ENCODE results near the gene SUSD6.
A peak's percentile ranks its signal among the peaks of the same experiment; 100 is the strongest.

The SUSD6 gene

DNA sequence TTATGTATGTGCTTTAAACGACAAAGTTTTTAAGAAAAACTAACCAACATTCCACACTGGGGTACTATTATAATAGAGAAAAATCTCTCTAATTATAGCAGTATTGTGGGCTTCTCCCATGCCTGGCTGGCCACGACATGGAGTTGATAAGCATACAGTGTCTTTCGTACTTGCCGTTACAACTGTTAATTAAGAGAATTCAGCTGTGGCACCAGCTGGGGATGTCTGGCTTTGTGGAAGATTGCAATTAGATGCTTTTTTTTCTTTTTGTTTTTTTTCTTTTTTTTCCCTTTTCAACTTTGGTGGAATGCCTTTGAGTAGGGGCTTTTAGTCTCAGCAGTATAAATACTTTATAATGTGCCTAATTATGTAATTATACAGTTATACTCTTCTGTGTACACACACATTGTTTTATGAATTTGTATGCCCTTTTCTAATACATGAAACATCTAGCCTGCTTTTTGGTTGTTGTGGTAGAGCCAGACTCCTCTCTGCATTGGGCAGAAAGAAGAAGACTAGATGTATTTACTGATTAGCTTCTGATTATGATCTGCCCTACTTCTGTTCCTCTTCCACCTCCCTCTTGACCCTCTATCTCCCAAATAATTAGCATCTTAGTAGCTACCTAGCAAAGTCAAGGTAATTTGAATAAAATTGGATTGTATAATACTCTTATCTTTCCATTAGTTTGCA, 76.4 kb downstream of the SUSD6 start:
- peaks cover 0 to 65% (median 51%) of the 10 kb centered on the region in 5 donors for H3K4me1 ChIP-seq (ENCODE audit: control insufficient read depth in 5 of 5, insufficient read depth in 5 of 5, low read length in 5 of 5)
- no peaks in the 10 kb centered on the region for H3K9me3 ChIP-seq (ENCODE audit: control insufficient read depth in 5 of 5, low read length in 5 of 5)
- H3K36me3 ChIP-seq (ENCODE audit: control insufficient read depth in 5 of 5, insufficient read depth in 5 of 5, low read length in 5 of 5) = peaks cover 0 to 7% (median 0%) of the 10 kb centered on the region in 5 donors
- H3K27me3 ChIP-seq (ENCODE audit: control insufficient read depth in 5 of 5, insufficient read depth in 4 of 5, low read length in 5 of 5) = no peaks in the 10 kb centered on the region
- H3K27ac ChIP-seq (ENCODE audit: low read depth, low read length) = no peak overlapping the region
- no peak overlapping the region for H3K4me3 ChIP-seq (ENCODE audit: low read depth in 1 of 5, low read length in 5 of 5)
- H3K9ac ChIP-seq (ENCODE audit: low read length in 5 of 5) = no peak overlapping the region

DNA sequence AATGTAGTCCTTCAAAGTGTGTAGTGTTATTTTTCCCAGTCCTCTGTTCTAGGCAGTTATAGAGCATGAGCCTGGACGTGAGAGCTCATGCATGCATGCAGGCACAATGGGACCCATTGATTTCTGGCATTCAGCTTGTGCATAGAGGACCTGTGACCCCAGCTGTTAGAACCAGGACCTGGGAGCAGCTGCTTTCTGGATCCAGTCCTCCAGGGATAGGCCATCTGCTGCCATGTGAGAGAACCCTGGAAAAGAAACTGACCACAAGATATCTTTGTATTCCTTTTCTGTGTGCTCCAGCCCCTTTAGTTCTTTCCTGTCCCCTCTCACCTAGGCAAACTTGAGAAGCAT, 76.9 kb downstream of the SUSD6 start:
- Histone ChIP-seq H3K9me3 (ENCODE audit: control insufficient read depth in 5 of 5, low read length in 5 of 5) (no peaks in the 10 kb centered on the region), H3K4me3 (ENCODE audit: low read depth in 1 of 5, low read length in 5 of 5) (no peak overlapping the region), H3K36me3 (ENCODE audit: control insufficient read depth in 5 of 5, insufficient read depth in 5 of 5, low read length in 5 of 5) (peaks cover 0 to 7% (median 0%) of the 10 kb centered on the region in 5 donors), H3K4me1 (ENCODE audit: control insufficient read depth in 5 of 5, insufficient read depth in 5 of 5, low read length in 5 of 5) (peaks cover 5 to 65% (median 51%) of the 10 kb centered on the region in 5 donors), H3K27me3 (ENCODE audit: control insufficient read depth in 5 of 5, insufficient read depth in 4 of 5, low read length in 5 of 5) (no peaks in the 10 kb centered on the region), H3K9ac (ENCODE audit: low read length in 5 of 5) (no peak overlapping the region), H3K27ac (ENCODE audit: low read depth, low read length) (no peak overlapping the region)

DNA sequence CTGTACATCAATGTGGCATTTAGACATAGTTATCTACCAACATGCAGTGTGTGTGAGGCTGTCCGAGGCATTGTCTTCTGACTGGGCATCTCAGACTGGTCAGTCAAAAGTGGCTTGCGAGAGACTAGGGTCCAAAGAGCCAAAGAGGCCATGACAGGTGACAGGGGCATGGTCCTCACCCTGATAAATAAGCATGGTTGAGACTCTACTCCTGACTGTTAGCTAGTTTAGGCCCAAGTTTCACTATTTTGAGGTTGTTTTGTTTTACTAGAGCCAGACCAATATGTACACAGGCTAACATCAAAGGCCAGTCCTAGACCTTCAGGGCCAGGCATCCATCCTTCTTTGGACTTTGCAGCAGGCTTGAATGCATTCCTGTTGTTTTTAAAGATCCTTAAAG, 78.6 kb downstream of the SUSD6 start:
- Histone ChIP-seq H3K27ac (ENCODE audit: low read depth, low read length) (no peak overlapping the region), H3K4me1 (ENCODE audit: control insufficient read depth in 5 of 5, insufficient read depth in 5 of 5, low read length in 5 of 5) (peaks cover 19 to 65% (median 52%) of the 10 kb centered on the region in 5 donors), H3K36me3 (ENCODE audit: control insufficient read depth in 5 of 5, insufficient read depth in 5 of 5, low read length in 5 of 5) (peaks cover 0 to 7% (median 0%) of the 10 kb centered on the region in 5 donors), H3K27me3 (ENCODE audit: control insufficient read depth in 5 of 5, insufficient read depth in 4 of 5, low read length in 5 of 5) (no peaks in the 10 kb centered on the region), H3K4me3 (ENCODE audit: low read depth in 1 of 5, low read length in 5 of 5) (no peak overlapping the region), H3K9me3 (ENCODE audit: control insufficient read depth in 5 of 5, low read length in 5 of 5) (no peaks in the 10 kb centered on the region), H3K9ac (ENCODE audit: low read length in 5 of 5) (no peak overlapping the region)

DNA sequence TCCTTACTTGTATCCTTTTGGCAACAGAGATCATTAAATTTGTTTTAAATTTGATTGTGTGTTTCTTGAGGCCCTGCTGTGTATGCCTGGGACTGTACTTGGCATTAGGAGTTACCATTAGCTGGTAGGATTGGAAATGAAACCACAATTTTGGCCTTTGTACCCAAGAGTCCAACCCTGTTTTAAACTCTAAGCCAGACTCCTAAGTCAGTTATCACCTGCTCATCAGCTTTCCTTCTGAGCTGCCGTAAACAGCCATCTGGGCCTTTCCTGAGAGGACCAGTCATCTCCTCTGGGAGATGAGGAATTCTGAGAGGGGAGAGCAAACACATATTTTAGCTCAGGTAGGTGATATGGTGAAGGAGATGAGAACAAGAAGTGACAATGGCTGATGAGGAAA, 81.2 kb downstream of the SUSD6 start:
- peak overlapping the region; percentile 84 for H3K27ac ChIP-seq (ENCODE audit: low read depth, low read length)

DNA sequence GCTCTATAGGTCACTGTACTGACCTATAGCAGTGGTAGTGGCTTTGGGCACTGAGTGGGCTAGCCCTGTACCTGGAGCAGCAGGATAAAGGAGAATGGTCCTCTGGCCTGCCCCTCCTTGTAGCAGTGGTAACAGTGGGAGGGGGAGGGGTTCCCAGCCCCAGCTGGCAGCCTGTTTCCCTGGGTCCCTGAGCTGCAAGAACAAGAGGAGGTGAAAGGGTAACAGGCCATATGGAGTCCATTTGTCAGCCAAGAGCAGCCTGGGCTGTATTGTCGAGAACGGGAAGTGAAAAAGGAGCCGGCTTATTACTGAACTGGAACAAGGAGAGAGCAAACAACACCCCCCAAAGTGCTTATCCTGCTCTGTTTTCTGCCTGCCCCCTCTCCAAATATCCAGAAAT, 81.7 kb downstream of the SUSD6 start:
- peaks cover 0 to 7% (median 0%) of the 10 kb centered on the region in 5 donors for H3K36me3 ChIP-seq (ENCODE audit: control insufficient read depth in 5 of 5, insufficient read depth in 5 of 5, low read length in 5 of 5)
- peaks cover 22 to 77% (median 55%) of the 10 kb centered on the region in 5 donors for H3K4me1 ChIP-seq (ENCODE audit: control insufficient read depth in 5 of 5, insufficient read depth in 5 of 5, low read length in 5 of 5)
- peak overlapping the region; percentile 84 for H3K27ac ChIP-seq (ENCODE audit: low read depth, low read length)
- peak overlapping the region in 3 of 5 donors; percentile 60 to 66 (median 62) for H3K9ac ChIP-seq (ENCODE audit: low read length in 5 of 5)
- no peaks in the 10 kb centered on the region for H3K9me3 ChIP-seq (ENCODE audit: control insufficient read depth in 5 of 5, low read length in 5 of 5)
- no peaks in the 10 kb centered on the region for H3K27me3 ChIP-seq (ENCODE audit: control insufficient read depth in 5 of 5, insufficient read depth in 4 of 5, low read length in 5 of 5)
- H3K4me3 ChIP-seq (ENCODE audit: low read depth in 1 of 5, low read length in 5 of 5) = peak overlapping the region in 1 of 5 donors; percentile 41

More for the DNA sequence above, 81.2 kb downstream of the SUSD6 start:
- peaks cover 0 to 7% (median 0%) of the 10 kb centered on the region in 5 donors for H3K36me3 ChIP-seq (ENCODE audit: control insufficient read depth in 5 of 5, insufficient read depth in 5 of 5, low read length in 5 of 5)
- no peaks in the 10 kb centered on the region for H3K9me3 ChIP-seq (ENCODE audit: control insufficient read depth in 5 of 5, low read length in 5 of 5)
- H3K4me1 ChIP-seq (ENCODE audit: control insufficient read depth in 5 of 5, insufficient read depth in 5 of 5, low read length in 5 of 5) = peaks cover 22 to 76% (median 55%) of the 10 kb centered on the region in 5 donors
- no peaks in the 10 kb centered on the region for H3K27me3 ChIP-seq (ENCODE audit: control insufficient read depth in 5 of 5, insufficient read depth in 4 of 5, low read length in 5 of 5)
- H3K4me3 ChIP-seq (ENCODE audit: low read depth in 1 of 5, low read length in 5 of 5) = peak overlapping the region in 1 of 5 donors; percentile 41
- H3K9ac ChIP-seq (ENCODE audit: low read length in 5 of 5) = peak overlapping the region in 3 of 5 donors; percentile 60 to 66 (median 62)

DNA sequence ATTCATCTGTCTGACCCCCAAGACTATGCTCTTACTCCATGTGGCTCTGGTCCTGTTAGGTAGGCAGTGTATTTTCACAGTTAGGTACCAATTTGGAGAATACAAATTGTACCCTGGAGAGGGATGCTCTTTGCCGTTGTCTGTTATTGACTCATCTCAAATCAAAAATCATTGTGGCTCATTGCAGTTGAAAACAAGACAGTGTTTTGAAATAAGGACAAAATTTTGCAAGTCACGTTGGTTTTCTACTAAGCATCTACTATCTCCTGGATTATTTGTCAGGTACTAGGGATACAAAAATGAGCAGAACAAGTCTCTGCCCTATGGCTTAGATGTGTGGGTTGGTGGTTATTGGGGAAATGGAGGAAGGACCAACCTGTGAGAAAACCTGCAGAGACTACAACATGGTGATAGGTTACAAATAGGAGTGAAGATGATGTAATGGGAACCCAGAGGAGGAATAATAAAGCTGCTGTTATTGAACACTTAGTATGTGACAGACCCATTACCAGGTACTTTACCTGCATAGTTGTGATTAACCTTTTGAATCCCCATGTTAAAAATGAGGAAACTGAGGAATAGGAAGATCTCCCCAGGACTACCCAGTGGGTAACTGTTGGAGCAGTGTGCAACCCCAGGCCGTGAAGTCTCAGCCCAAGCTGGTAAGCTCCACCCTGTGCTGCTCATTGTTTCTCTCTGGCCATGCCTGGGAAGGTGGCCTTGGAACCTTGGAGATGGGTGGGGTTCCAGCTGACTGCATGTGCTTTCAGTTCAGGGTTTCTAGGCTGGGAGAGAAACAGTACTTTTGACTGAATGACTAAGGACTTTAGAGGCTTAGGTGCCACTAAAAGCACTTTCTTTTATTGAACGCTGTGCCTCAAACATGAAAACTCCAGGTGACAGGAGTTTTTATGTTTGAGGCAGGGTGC, 82.7 kb downstream of the SUSD6 start:
- no peak overlapping the region for H3K4me3 ChIP-seq (ENCODE audit: low read depth in 1 of 5, low read length in 5 of 5)
- peak overlapping the region in 4 of 5 donors; percentile 10 to 62 (median 46) for H3K9ac ChIP-seq (ENCODE audit: low read length in 5 of 5)
- H3K4me1 ChIP-seq (ENCODE audit: control insufficient read depth in 5 of 5, insufficient read depth in 5 of 5, low read length in 5 of 5) = peaks cover 22 to 73% (median 55%) of the 10 kb centered on the region in 5 donors
- H3K9me3 ChIP-seq (ENCODE audit: control insufficient read depth in 5 of 5, low read length in 5 of 5) = no peaks in the 10 kb centered on the region
- H3K36me3 ChIP-seq (ENCODE audit: control insufficient read depth in 5 of 5, insufficient read depth in 5 of 5, low read length in 5 of 5) = no peaks in the 10 kb centered on the region
- H3K27ac ChIP-seq (ENCODE audit: low read depth, low read length) = peak overlapping the region; percentile 84
- no peaks in the 10 kb centered on the region for H3K27me3 ChIP-seq (ENCODE audit: control insufficient read depth in 5 of 5, insufficient read depth in 4 of 5, low read length in 5 of 5)

DNA sequence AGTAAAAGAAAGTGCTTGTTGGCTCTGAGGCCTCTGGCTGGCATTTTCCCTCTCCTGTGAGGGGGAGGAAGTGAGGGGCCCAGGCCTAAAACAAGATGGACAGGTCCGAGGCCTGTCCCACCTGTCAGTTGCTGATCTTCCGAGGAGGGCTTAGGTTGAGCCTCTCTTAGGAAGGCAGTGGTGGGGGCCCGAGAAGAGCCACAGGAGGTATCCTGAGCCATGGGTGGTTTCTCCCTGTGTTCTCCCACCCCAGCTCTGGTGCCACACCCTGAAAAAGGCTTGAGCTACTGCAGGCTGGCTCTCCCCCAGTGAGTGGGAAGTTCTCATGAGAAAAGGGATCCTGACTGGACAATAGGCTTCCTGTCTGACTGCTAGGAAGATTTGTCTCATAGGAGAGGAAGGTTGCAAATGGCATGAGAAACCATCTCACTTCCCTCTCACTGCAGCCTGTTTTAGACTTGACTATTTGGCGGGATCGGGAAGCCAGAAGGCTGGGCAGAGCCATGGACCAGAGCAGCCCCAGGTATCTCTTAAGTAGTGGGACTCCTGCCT, 83.4 kb downstream of the SUSD6 start:
- Histone ChIP-seq H3K27ac (ENCODE audit: low read depth, low read length) (peak overlapping the region; percentile 84), H3K9me3 (ENCODE audit: control insufficient read depth in 5 of 5, low read length in 5 of 5) (no peaks in the 10 kb centered on the region), H3K9ac (ENCODE audit: low read length in 5 of 5) (peak overlapping the region in 1 of 5 donors; percentile 27), H3K27me3 (ENCODE audit: control insufficient read depth in 5 of 5, insufficient read depth in 4 of 5, low read length in 5 of 5) (no peaks in the 10 kb centered on the region), H3K36me3 (ENCODE audit: control insufficient read depth in 5 of 5, insufficient read depth in 5 of 5, low read length in 5 of 5) (no peaks in the 10 kb centered on the region), H3K4me3 (ENCODE audit: low read depth in 1 of 5, low read length in 5 of 5) (no peak overlapping the region), H3K4me1 (ENCODE audit: control insufficient read depth in 5 of 5, insufficient read depth in 5 of 5, low read length in 5 of 5) (peaks cover 22 to 73% (median 55%) of the 10 kb centered on the region in 5 donors)

DNA sequence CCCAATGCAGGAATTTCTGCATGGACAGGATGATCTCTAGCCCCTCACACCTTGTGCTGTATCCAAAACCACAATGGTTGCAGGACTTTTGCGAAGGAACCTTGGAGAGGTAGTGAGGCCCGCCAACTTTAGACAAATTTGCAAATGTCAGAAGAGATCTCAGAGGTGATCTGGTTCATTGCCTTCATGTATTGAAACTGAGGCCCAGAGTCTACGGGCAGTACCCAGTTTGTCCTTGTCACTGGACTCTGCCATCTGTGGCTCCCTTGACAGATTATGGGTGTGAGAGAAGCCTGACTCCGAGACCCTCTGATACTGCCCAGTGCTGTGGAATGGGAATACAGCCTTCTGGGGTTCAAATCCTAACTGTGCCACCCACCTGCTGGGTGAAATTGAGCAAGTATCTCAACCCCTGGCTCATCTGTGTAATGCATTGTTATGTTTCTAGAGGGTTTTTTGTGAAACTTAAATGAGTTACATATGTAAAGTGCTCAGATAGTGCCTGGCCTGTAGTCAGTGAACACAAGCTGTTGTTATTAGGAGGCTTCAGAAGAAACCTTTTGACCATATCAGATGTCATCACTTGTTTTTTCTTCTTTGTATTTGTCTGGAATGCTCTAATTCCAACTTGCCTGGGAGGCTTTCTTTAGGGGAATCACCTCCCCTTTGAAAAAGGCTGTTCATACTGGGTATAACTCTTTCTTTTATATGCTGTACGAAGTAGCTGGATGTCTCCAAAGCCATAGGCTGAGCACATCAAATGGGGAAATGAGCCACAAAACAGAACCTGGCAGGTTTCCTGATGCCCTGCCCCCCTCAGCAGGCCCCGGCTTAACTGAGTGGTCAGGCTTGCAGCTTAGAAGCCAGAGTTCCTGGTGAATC, 84.2 kb downstream of the SUSD6 start:
- Histone ChIP-seq H3K9ac (ENCODE audit: low read length in 5 of 5) (peak overlapping the region in 1 of 5 donors; percentile 27), H3K4me1 (ENCODE audit: control insufficient read depth in 5 of 5, insufficient read depth in 5 of 5, low read length in 5 of 5) (peaks cover 22 to 71% (median 53%) of the 10 kb centered on the region in 5 donors), H3K27ac (ENCODE audit: low read depth, low read length) (peak overlapping the region; percentile 84), H3K36me3 (ENCODE audit: control insufficient read depth in 5 of 5, insufficient read depth in 5 of 5, low read length in 5 of 5) (no peaks in the 10 kb centered on the region), H3K4me3 (ENCODE audit: low read depth in 1 of 5, low read length in 5 of 5) (no peak overlapping the region), H3K27me3 (ENCODE audit: control insufficient read depth in 5 of 5, insufficient read depth in 4 of 5, low read length in 5 of 5) (no peaks in the 10 kb centered on the region), H3K9me3 (ENCODE audit: control insufficient read depth in 5 of 5, low read length in 5 of 5) (no peaks in the 10 kb centered on the region)

DNA sequence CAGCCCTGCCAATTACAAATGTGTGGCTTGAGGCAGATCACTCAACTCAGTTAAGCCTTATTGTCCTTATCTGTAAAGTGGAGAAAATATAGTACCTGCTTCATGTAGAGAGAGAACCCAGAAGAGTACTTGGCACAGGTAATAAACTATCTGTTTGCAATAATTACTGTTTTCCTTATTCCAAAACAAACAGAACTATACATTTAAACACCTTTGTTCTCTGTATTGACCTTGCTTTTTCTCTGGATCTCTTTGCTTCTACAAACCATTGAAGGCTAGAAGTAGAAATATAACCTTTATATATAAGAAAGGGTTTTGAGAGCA, 84.8 kb downstream of the SUSD6 start:
- Histone ChIP-seq H3K9me3 (ENCODE audit: control insufficient read depth in 5 of 5, low read length in 5 of 5) (no peaks in the 10 kb centered on the region), H3K9ac (ENCODE audit: low read length in 5 of 5) (peak overlapping the region in 1 of 5 donors; percentile 5), H3K27me3 (ENCODE audit: control insufficient read depth in 5 of 5, insufficient read depth in 4 of 5, low read length in 5 of 5) (no peaks in the 10 kb centered on the region), H3K27ac (ENCODE audit: low read depth, low read length) (peak overlapping the region; percentile 84), H3K4me1 (ENCODE audit: control insufficient read depth in 5 of 5, insufficient read depth in 5 of 5, low read length in 5 of 5) (peaks cover 22 to 75% (median 57%) of the 10 kb centered on the region in 5 donors), H3K4me3 (ENCODE audit: low read depth in 1 of 5, low read length in 5 of 5) (no peak overlapping the region), H3K36me3 (ENCODE audit: control insufficient read depth in 5 of 5, insufficient read depth in 5 of 5, low read length in 5 of 5) (no peaks in the 10 kb centered on the region)
